Measurements from ENCODE around the gene AUTS2. TPM values are rescaled to one million over a fixed set of nuclear protein-coding genes. Genes with fewer than 3 reads are reported as not detected.

Gene AUTS2
- total RNA-seq, 1 experiment from 2014 or later: 42.1 TPM

GRCh38 chr7:70347463-70348254 is 749.4 kb downstream of the AUTS2 start:
- BruUV-seq (replicated peaks): no TSS peak
- Histone ChIP-seq H3K27me3 (replicated peaks; ENCODE audit: insufficient read depth, low read depth, low read length, poor library complexity) (no peaks in the 10 kb centered on the region), H3K4me3 (ENCODE audit: low read depth, low read length, poor library complexity, severe bottlenecking) (no peak overlapping the region), H3K36me3 (ENCODE audit: insufficient read depth, low read length, poor library complexity, severe bottlenecking) (no peaks in the 10 kb centered on the region), H3K4me1 (ENCODE audit: insufficient read depth, low read length, poor library complexity, severe bottlenecking) (no peaks in the 10 kb centered on the region), H3K27ac (ENCODE audit: low read depth, low read length, poor library complexity, severe bottlenecking) (no peak overlapping the region), H3K9me3 (ENCODE audit: low read depth, low read length, poor library complexity, severe bottlenecking) (no peaks in the 10 kb centered on the region)
- ChIA-PET CTCF (no interaction called here), POLR2A (ENCODE audit: low non-redundant PET) (interaction anchor here (0.6 kb wide), 1 partner anchor 46 kb away, joined by 3 read pairs; no protein-coding TSS in a partner anchor)
- DNase-seq (ENCODE audit: low spot score): no peak
- intact Hi-C loops (cut with micrococcal nuclease; ENCODE audit: unreplicated experiment): no loop called here
- TF ChIP-seq CTCF (conservative IDR thresholded peaks at IDR 0.05; ENCODE audit: low read depth, low read length) (no peak), EZH2 (IDR thresholded peaks at IDR 0.05; ENCODE audit: borderline replicate concordance, low read depth, low read length, poor library complexity, severe bottlenecking) (no peak)

GRCh38 chr7:70349031-70349430 is 750.8 kb downstream of the AUTS2 start:
- POLR2A ChIA-PET (ENCODE audit: low non-redundant PET): no interaction called here
- Histone ChIP-seq H3K27ac (ENCODE audit: low read depth, low read length, poor library complexity, severe bottlenecking) (no peak overlapping the region), H3K27me3 (replicated peaks; ENCODE audit: insufficient read depth, low read depth, low read length, poor library complexity) (no peaks in the 10 kb centered on the region), H3K9me3 (ENCODE audit: low read depth, low read length, poor library complexity, severe bottlenecking) (no peaks in the 10 kb centered on the region), H3K4me1 (ENCODE audit: insufficient read depth, low read length, poor library complexity, severe bottlenecking) (no peaks in the 10 kb centered on the region), H3K4me3 (ENCODE audit: low read depth, low read length, poor library complexity, severe bottlenecking) (no peak overlapping the region), H3K36me3 (ENCODE audit: insufficient read depth, low read length, poor library complexity, severe bottlenecking) (no peaks in the 10 kb centered on the region)
- TF ChIP-seq EZH2 (IDR thresholded peaks at IDR 0.05; ENCODE audit: borderline replicate concordance, low read depth, low read length, poor library complexity, severe bottlenecking) (no peak), CTCF (conservative IDR thresholded peaks at IDR 0.05; ENCODE audit: low read depth, low read length) (no peak)
- no peak for DNase-seq (ENCODE audit: low spot score)
- BruUV-seq (replicated peaks): no TSS peak
- intact Hi-C loops (cut with micrococcal nuclease; ENCODE audit: unreplicated experiment): no loop called here
- CTCF ChIA-PET: no interaction called here

GRCh38 chr7:70349819-70350218 is 751.5 kb downstream of the AUTS2 start:
- Histone ChIP-seq H3K4me1 (ENCODE audit: insufficient read depth, low read length, poor library complexity, severe bottlenecking) (peaks cover 1% of the 10 kb centered on the region), H3K27me3 (replicated peaks; ENCODE audit: insufficient read depth, low read depth, low read length, poor library complexity) (no peaks in the 10 kb centered on the region), H3K4me3 (ENCODE audit: low read depth, low read length, poor library complexity, severe bottlenecking) (no peak overlapping the region), H3K36me3 (ENCODE audit: insufficient read depth, low read length, poor library complexity, severe bottlenecking) (no peaks in the 10 kb centered on the region), H3K27ac (ENCODE audit: low read depth, low read length, poor library complexity, severe bottlenecking) (no peak overlapping the region), H3K9me3 (ENCODE audit: low read depth, low read length, poor library complexity, severe bottlenecking) (no peaks in the 10 kb centered on the region)
- BruUV-seq (replicated peaks): no TSS peak
- ChIA-PET POLR2A (ENCODE audit: low non-redundant PET) (no interaction called here), CTCF (no interaction called here)
- TF ChIP-seq CTCF (conservative IDR thresholded peaks at IDR 0.05; ENCODE audit: low read depth, low read length): no peak
- TF ChIP-seq EZH2 (IDR thresholded peaks at IDR 0.05; ENCODE audit: borderline replicate concordance, low read depth, low read length, poor library complexity, severe bottlenecking): no peak
- DNase-seq (ENCODE audit: low spot score): no peak
- intact Hi-C loops (cut with micrococcal nuclease; ENCODE audit: unreplicated experiment): no loop called here

Data from A673 (cell line).